Activated CD4-positive, alpha-beta T cell treated with anti-CD3 and anti-CD28 coated beads, Interleukin-2, amount 50 U/mL, for 24 hours (primary cell): ENCODE results near the gene VASN.
"Not testable (repeated sequence)": the region's sequence is repeated elsewhere in the genome, so short reads cannot be mapped to it uniquely, and the experiment has no call there.

Experiments used
- DNase-seq, 2 donors: peaks; one replicate each; pipeline ENCODE4 v3.0.0-alpha.2; 2020; ENCODE audit warnings: low read depth in 1 of 2, low spot score in 1 of 2

The VASN gene

GRCh38 chr16:4371357-4372000 is at the start of gene VASN:
Gene VASN (plus strand): TSS chr16:4371848. CDS start chr16:4380878, 9,030 bp downstream.
- peak; percentile 54 to 56 for DNase-seq

GRCh38 chr16:4322121-4323052 is 49.3 kb upstream of the VASN start:
- no peak for DNase-seq

DNA sequence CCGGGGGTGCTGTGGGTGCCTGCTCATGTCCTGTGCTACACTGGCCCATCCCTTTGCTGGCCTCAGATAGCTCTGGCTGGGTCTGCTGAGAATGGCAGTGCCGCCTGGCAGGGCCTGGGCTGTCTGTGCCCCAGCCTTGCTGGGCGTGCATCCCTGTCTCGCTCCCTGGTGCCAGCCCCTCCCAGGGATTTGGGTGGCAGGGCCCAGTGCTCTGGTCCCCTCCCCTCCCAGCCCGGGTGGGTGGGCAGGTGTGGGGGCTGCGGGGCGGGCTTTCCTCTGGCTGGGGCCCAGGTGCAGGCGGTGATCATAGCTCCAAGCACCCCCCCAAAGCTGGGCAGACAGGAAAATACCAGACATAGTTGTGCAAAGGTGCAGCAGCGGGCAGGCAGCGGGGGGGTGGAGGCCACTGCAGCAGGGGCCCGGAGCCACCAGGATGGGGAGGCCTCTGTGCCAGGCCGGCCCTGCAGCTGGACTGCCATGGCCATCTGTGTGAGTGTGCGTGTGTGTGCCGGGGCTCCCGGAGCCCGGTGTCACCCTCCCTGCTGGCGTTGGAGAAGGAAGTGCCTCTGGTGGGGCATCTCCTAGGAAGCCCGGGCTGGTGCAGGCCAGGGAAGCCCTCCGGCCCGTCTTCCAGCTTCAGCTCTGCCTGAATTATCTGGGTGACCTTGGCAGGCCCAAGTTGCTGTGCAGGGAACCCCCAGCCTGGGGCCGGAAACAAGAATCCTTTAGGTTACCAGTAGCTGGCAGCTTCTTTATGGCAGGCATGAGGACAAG is 48.4 kb upstream of the VASN start:
- no peak for DNase-seq

- no peak for DNase-seq
Measured at GRCh38 chr16:4323845-4324488, 47.7 kb upstream of the VASN start.

GRCh38 chr16:4324492-4325252 is 47.0 kb upstream of the VASN start:
- no peak for DNase-seq

DNA sequence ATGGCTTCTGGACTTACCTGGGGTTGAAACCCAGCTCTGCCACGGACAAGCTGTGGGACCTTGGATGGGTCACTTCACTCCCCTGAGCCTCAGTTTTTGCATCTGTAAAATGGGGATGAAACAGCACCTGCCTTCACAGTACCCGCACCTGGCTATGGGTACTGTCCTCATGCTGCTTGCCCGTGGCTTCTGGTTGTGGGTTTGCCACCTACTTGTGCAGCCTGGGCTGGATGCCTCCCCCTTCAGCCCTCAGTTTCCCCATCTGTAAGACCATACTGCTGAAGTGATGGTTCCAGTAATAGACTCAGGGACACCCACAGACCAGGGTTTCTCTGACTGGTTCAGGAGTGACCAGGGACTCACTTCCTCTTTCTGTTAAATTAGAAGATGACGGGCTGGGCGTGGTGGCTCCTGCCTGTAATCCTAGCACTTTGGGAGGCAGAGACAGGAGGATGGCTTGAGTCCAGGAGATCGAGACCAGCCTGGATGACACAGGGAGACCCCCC is 46.3 kb upstream of the VASN start:
- DNase-seq: no peak

- no peak for DNase-seq
Measured at GRCh38 chr16:4327386-4328045, 44.1 kb upstream of the VASN start.

- peak in 1 of 2 donors; percentile 42 for DNase-seq
Measured at GRCh38 chr16:4328046-4328781, 43.4 kb upstream of the VASN start.

- no peak for DNase-seq
Measured at GRCh38 chr16:4328782-4329775, 42.6 kb upstream of the VASN start.

DNA sequence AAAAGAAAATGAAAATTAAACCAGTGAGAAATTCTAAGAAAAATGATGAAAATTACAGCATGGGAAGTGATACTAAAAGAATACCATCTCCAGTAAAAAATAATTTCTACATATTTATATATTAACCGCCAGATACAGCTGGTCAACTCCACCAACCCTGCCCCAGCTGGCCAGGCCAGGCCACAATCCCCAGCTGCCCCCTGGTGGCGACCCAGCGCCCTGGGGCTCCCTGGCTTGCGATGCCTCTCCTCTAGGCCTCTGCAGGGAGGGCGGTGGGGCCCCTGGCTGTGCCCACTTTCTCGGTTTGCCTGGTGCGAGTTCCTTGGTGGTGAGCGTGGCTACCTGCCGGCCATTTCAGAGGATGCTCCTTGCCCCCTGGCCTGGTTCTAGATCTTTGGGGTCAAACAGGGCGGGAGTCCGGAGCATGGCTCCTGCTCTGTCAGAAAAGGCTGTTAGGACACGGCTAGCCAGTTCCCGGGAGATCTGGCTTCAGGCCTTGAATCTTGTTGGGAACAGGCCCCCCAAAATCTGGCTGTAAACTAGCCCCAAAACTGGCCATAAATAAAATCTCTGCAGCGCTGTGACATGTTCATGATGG is 41.3 kb upstream of the VASN start:
- DNase-seq: peak; percentile 33 to 48

DNA sequence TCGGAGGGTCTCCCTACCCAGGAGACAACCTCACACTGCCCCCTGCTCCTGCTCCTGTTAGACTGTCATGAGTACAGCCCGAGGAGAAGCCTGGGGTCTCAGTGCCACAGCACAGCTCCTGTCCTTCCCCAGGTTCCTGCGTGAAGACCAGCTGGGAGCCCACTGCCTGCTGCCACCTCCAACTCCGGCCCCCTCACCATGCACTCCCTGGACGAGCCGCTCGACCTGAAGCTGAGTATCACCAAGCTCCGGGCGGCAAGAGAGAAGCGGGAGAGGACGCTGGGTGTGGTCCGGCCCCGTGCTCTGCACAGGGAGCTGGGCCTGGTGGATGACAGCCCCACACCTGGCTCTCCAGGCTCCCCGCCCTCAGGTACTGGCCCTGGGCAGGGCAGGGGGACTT is 39.6 kb upstream of the VASN start:
- no peak for DNase-seq

DNA sequence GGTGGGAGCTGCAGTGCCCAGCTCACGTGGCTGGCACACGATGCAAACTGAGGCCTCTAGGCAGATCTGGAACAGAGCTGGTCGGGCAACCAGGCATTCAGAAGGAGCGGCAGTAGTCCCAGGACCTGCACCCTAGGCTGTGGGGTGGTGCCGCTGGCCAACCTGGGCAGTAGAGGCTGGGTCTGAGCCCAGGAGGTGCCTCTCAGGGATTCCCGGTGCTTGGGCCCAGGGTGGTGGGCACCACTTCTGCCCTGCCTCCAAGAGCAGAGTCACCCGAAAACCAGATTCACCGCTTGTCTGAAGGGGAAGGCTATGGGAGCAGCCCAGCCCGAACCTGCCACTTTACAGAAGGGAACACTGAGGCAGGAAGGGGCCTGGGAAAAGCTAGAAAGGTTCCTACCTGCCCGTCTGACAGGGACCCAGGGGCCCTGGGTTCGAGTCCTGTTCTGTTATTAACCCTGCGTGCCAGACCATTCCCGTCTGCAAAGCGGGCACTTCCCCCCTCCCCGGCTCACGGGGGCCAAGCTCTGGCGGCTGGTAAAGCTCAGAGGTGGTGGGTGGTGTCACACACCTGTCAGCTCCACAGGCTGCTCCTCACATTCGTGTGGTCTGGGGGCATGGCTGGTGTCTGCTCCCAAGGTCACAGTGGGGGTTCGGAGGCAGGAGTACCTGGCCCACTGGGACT is 38.9 kb upstream of the VASN start:
- DNase-seq: no peak

- DNase-seq: no peak
Measured at GRCh38 chr16:4333308-4333638, 38.4 kb upstream of the VASN start.

DNA sequence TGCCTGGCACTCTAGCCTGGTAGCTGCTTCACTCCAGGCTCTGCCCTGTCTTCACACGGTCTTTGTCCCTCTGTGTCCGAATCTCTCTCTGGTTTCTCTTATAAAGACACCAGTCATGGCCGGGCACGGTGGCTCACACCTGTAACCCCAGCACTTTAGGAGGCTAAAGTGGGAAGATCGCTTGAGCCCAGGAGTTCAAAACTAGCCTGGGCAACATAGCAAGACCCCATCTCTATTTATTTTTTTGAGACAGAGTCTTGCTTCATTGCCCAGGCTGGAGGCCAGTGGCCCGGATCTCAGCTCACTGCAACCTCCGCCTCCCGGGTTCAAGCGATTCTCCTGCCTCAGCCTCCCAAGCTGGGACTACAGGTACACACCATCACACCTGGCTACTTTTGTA is 37.9 kb upstream of the VASN start:
- DNase-seq: not testable (repeated sequence)

DNA sequence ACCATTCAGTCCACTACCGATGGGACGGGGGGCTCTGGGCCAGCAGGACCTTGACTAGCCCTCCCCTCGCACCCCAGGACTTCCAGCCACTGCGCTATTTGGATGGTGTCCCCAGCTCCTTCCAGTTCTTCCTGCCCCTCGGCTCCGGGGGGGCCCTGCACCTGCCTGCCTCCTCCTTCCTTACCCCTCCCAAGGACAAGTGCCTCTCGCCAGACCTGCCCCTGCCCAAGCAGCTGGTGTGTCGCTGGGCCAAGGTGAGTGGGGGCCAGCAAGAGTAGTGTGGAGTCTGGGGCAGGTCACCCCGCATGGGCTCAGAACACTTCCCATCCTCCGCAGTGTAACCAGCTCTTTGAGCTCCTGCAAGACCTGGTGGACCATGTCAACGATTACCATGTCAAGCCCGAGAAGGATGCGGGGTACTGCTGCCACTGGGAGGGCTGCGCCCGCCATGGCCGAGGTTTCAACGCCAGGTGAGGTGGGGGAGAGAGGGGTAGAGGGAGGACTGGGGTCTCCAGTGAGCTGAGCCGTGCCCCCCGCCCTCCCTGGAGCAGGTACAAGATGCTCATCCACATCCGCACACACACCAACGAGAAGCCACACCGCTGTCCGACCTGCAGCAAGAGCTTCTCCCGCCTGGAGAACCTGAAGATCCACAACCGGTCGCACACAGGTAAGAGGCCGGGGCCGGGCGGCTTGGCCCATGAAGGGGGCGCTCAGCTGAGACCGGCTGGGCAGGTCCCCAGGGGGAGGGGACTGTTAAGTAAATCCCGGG is 36.7 kb upstream of the VASN start:
- DNase-seq: no peak
